ENCODE data around the gene DPP10. TPM values are rescaled to one million over a fixed set of nuclear protein-coding genes. Genes with fewer than 3 reads are reported as not detected.

DPP10 gene
- total and polyA plus RNA-seq, 4 donors = 0.04 to 4.1 (median 0.48) TPM

DNA sequence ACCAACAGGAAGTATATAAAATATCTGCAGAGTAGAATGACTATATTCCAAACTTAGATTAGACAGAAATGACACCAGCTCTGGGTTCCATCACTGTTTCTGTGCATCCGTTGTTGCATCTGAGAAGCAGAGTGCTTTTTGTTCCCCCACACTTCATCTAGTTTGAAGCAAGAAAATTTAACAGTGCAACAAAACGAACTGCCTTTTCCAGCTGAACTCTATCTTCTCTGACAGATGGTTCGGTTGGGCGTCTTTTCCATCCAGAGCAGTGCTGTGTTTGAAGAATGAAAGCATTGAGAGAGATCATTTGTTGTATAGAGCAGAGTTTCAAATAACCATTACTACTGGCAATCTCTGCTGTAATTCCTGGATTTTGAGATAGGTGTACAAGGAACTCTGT is 757.5 kb downstream of the DPP10 start:
- H3K4me1 ChIP-seq (ENCODE audit: control insufficient read depth in 4 of 4, insufficient read depth in 4 of 4, low read length in 3 of 4) = no peaks in the 10 kb centered on the region
- no peak overlapping the region for H3K9ac ChIP-seq (ENCODE audit: low read depth in 1 of 2, low read length in 2 of 2)
- no peaks in the 10 kb centered on the region for H3K36me3 ChIP-seq (ENCODE audit: control insufficient read depth in 4 of 4, insufficient read depth in 3 of 4, low read depth in 1 of 4, low read length in 3 of 4)
- H3K27me3 ChIP-seq (ENCODE audit: control insufficient read depth in 4 of 4, insufficient read depth in 4 of 4, low read length in 3 of 4) = no peaks in the 10 kb centered on the region
- 73% methylated on average over 4 of the region's 4 CpGs for WGBS
- H3K27ac ChIP-seq (ENCODE audit: low read depth in 1 of 2, low read length in 2 of 2) = no peak overlapping the region
- H3K9me3 ChIP-seq (ENCODE audit: control insufficient read depth in 4 of 4, low read length in 3 of 4) = no peaks in the 10 kb centered on the region
- DNase-seq (ENCODE audit: low spot score) = no peak
- no peak overlapping the region for H3K4me3 ChIP-seq (ENCODE audit: low read depth in 1 of 3, low read length in 3 of 3)
- TF ChIP-seq YY1 (IDR thresholded peaks at IDR 0.05) (no peak), SP1 (IDR thresholded peaks at IDR 0.05) (no peak), EGR1 (IDR thresholded peaks at IDR 0.05; ENCODE audit: low read depth in 2 of 2) (no peak), RAD21 (IDR thresholded peaks at IDR 0.05) (no peak), JUND (IDR thresholded peaks at IDR 0.05) (no peak), FOXA2 (IDR thresholded peaks at IDR 0.05) (no peak)
- TF ChIP-seq, protein P1, sequence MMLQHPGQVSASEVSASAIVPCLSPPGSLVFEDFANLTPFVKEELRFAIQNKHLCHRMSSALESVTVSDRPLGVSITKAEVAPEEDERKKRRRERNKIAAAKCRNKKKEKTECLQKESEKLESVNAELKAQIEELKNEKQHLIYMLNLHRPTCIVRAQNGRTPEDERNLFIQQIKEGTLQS (IDR thresholded peaks at IDR 0.05) = no peak
- TF ChIP-seq, protein P2, sequence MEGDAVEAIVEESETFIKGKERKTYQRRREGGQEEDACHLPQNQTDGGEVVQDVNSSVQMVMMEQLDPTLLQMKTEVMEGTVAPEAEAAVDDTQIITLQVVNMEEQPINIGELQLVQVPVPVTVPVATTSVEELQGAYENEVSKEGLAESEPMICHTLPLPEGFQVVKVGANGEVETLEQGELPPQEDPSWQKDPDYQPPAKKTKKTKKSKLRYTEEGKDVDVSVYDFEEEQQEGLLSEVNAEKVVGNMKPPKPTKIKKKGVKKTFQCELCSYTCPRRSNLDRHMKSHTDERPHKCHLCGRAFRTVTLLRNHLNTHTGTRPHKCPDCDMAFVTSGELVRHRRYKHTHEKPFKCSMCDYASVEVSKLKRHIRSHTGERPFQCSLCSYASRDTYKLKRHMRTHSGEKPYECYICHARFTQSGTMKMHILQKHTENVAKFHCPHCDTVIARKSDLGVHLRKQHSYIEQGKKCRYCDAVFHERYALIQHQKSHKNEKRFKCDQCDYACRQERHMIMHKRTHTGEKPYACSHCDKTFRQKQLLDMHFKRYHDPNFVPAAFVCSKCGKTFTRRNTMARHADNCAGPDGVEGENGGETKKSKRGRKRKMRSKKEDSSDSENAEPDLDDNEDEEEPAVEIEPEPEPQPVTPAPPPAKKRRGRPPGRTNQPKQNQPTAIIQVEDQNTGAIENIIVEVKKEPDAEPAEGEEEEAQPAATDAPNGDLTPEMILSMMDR (IDR thresholded peaks at IDR 0.05; ENCODE audit: low read depth, low read length, missing input control) = no peak
- TF ChIP-seq, protein P3, sequence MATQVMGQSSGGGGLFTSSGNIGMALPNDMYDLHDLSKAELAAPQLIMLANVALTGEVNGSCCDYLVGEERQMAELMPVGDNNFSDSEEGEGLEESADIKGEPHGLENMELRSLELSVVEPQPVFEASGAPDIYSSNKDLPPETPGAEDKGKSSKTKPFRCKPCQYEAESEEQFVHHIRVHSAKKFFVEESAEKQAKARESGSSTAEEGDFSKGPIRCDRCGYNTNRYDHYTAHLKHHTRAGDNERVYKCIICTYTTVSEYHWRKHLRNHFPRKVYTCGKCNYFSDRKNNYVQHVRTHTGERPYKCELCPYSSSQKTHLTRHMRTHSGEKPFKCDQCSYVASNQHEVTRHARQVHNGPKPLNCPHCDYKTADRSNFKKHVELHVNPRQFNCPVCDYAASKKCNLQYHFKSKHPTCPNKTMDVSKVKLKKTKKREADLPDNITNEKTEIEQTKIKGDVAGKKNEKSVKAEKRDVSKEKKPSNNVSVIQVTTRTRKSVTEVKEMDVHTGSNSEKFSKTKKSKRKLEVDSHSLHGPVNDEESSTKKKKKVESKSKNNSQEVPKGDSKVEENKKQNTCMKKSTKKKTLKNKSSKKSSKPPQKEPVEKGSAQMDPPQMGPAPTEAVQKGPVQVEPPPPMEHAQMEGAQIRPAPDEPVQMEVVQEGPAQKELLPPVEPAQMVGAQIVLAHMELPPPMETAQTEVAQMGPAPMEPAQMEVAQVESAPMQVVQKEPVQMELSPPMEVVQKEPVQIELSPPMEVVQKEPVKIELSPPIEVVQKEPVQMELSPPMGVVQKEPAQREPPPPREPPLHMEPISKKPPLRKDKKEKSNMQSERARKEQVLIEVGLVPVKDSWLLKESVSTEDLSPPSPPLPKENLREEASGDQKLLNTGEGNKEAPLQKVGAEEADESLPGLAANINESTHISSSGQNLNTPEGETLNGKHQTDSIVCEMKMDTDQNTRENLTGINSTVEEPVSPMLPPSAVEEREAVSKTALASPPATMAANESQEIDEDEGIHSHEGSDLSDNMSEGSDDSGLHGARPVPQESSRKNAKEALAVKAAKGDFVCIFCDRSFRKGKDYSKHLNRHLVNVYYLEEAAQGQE (IDR thresholded peaks at IDR 0.05) = no peak

DNA sequence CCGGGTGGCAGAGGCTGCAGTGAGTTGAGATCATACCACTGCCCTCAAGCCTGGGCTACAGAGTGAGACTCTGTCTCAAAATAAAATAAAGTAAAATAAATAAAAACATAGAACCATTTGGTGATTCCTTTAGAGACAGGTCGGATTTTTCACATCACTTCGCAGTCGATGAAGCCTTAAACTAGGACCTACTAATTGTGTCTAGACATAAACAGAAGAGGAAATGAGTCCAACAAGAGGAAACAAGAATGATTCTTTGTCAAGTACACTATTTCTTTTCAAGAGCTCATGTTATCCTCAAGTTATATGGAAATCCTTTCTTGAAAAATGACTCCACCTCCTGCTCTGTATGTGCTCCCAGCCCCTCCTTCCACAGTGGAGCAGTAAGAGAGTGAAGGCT is 758.9 kb downstream of the DPP10 start:
- TF ChIP-seq NR2F2 (IDR thresholded peaks at IDR 0.05) (no peak), RAD21 (IDR thresholded peaks at IDR 0.05) (no peak), HNF4G (IDR thresholded peaks at IDR 0.05) (no peak), GABPA (IDR thresholded peaks at IDR 0.05 in 1 of 2, conservative IDR thresholded peaks at IDR 0.05 in 1 of 2) (no peak), HNF4A (conservative IDR thresholded peaks at IDR 0.05) (no peak), RXRA (IDR thresholded peaks at IDR 0.05) (no peak), TAF1 (conservative IDR thresholded peaks at IDR 0.05) (no peak)
- TF ChIP-seq, protein P4, sequence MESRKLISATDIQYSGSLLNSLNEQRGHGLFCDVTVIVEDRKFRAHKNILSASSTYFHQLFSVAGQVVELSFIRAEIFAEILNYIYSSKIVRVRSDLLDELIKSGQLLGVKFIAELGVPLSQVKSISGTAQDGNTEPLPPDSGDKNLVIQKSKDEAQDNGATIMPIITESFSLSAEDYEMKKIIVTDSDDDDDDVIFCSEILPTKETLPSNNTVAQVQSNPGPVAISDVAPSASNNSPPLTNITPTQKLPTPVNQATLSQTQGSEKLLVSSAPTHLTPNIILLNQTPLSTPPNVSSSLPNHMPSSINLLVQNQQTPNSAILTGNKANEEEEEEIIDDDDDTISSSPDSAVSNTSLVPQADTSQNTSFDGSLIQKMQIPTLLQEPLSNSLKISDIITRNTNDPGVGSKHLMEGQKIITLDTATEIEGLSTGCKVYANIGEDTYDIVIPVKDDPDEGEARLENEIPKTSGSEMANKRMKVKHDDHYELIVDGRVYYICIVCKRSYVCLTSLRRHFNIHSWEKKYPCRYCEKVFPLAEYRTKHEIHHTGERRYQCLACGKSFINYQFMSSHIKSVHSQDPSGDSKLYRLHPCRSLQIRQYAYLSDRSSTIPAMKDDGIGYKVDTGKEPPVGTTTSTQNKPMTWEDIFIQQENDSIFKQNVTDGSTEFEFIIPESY (IDR thresholded peaks at IDR 0.05) = no peak
- TF ChIP-seq, protein P5, sequence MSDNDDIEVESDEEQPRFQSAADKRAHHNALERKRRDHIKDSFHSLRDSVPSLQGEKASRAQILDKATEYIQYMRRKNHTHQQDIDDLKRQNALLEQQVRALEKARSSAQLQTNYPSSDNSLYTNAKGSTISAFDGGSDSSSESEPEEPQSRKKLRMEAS (IDR thresholded peaks at IDR 0.05) = no peak
- Histone ChIP-seq H3K27ac (ENCODE audit: low read depth in 1 of 2, low read length in 2 of 2) (no peak overlapping the region), H3K9ac (ENCODE audit: low read depth in 1 of 2, low read length in 2 of 2) (no peak overlapping the region), H3K9me3 (ENCODE audit: control insufficient read depth in 4 of 4, low read length in 3 of 4) (no peaks in the 10 kb centered on the region), H3K36me3 (ENCODE audit: control insufficient read depth in 4 of 4, insufficient read depth in 3 of 4, low read depth in 1 of 4, low read length in 3 of 4) (no peaks in the 10 kb centered on the region), H3K27me3 (ENCODE audit: control insufficient read depth in 4 of 4, insufficient read depth in 4 of 4, low read length in 3 of 4) (no peaks in the 10 kb centered on the region), H3K4me1 (ENCODE audit: control insufficient read depth in 4 of 4, insufficient read depth in 4 of 4, low read length in 3 of 4) (no peaks in the 10 kb centered on the region), H3K4me3 (ENCODE audit: low read depth in 1 of 3, low read length in 3 of 3) (no peak overlapping the region)
- WGBS = 83% methylated on average over 4 of the region's 4 CpGs
- DNase-seq (ENCODE audit: low spot score) = no peak

All from liver (tissue), 9 donors.